GM12878 (cell line): ENCODE data around the gene LIPF. TPM values are rescaled to one million over a fixed set of nuclear protein-coding genes. Genes with fewer than 3 reads are reported as not detected.

Experiments used
- ATAC-seq: fragments of 200-7000 bp; cut with Tn5 transposase; 3 replicates; pipeline ENCODE4 v1.9.1; 2020; ENCODE audit warnings: mild to moderate bottlenecking, moderate library complexity
- BruUV-seq: library from RNA; stranded (reverse); fragments of 400-500 nt; replicated peaks from 2 replicates; lab custom pipeline; 2021; lab: Mats Ljungman, UMichigan
- CTCF ChIA-PET: fragments of 300-600 bp; sonication (Branson Sonifier 250); formaldehyde crosslinking; extraction: SDS; loops from one replicate; lab custom pipeline; 2021; ENCODE audit warnings: inconsistent platforms; lab: Yijun Ruan, JAX
- POLR2A ChIA-PET: fragments of 350-600 bp; formaldehyde crosslinking; extraction: SDS; loops from one replicate; lab custom pipeline; 2021; ENCODE audit warnings: inconsistent platforms; lab: Charles Lee
- RAD21 ChIA-PET: fragments of 300-600 bp; sonication (Branson Sonifier 250); formaldehyde crosslinking; loops from one replicate; lab custom pipeline; 2023; ENCODE audit warnings: antibody characterized with exemption; ENCODE audit not compliant: unreplicated experiment; lab: Charles Lee
- SMC1A ChIA-PET: fragments of 300-600 bp; sonication (Branson Sonifier 250); formaldehyde crosslinking; loops from one replicate; lab custom pipeline; 2023; ENCODE audit not compliant: unreplicated experiment, uncharacterized antibody; lab: Charles Lee
- DNase-seq: peaks from one replicate; pipeline ENCODE4 v3.0.0-alpha.2; 2011; ENCODE audit warnings: low read depth, low spot score
- FAIRE-seq: peaks from 3 replicates; lab custom pipeline; 2011; peaks lifted over from hg19 to GRCh38; lab: Jason Lieb, UNC
- H2AFZ ChIP-seq: 2 replicates; pipeline ENCODE4 v1.6.0; 2011; ENCODE audit warnings: low read depth, low read length, control low read depth; ENCODE audit not compliant: control insufficient read depth
- H3K27ac ChIP-seq: 2 replicates; pipeline ENCODE4 v1.5.1; 2011; ENCODE audit warnings: control low read depth; ENCODE audit not compliant: control insufficient read depth, insufficient read depth
- H3K27me3 ChIP-seq, 2 experiments: replicated peaks in 1 of 2; 2 replicates each; pipeline versions ENCODE4 v1.6.0 to v1.6.1; 2011; ENCODE audit warnings: low read length in 1 of 2; ENCODE audit not compliant: control insufficient read depth in 2 of 2, insufficient read depth in 2 of 2
- H3K36me3 ChIP-seq, 2 experiments: 2 replicates each; pipeline ENCODE4 v1.5.1; 2011; ENCODE audit warnings: low read length in 1 of 2; ENCODE audit not compliant: control insufficient read depth in 2 of 2, insufficient read depth in 2 of 2
- H3K4me1 ChIP-seq: 2 replicates; pipeline ENCODE4 v1.6.1; 2011; ENCODE audit warnings: mild to moderate bottlenecking, low read length, moderate library complexity, mixed read lengths; ENCODE audit not compliant: control insufficient read depth, insufficient read depth
- H3K4me2 ChIP-seq: 2 replicates; pipeline ENCODE4 v1.6.0; 2011; ENCODE audit warnings: control low read depth; ENCODE audit not compliant: control insufficient read depth, insufficient read depth
- H3K4me3 ChIP-seq: fragments of 200-600 bp; sonication (generic); 2 replicates; pipeline ENCODE4 v1.5.1; 2016
- H3K79me2 ChIP-seq: 2 replicates; pipeline ENCODE4 v1.6.0; 2011; ENCODE audit warnings: low read length; ENCODE audit not compliant: control insufficient read depth, insufficient read depth
- H3K9ac ChIP-seq: 2 replicates; pipeline ENCODE4 v1.8.0; 2011; ENCODE audit warnings: low read length, control low read depth, mixed read lengths; ENCODE audit not compliant: control insufficient read depth, insufficient read depth
- H3K9me3 ChIP-seq: replicated peaks from 3 replicates; pipeline ENCODE4 v1.5.1; 2011; ENCODE audit warnings: mild to moderate bottlenecking, low read length; ENCODE audit not compliant: control insufficient read depth, insufficient read depth
- H4K20me1 ChIP-seq: 2 replicates; pipeline ENCODE4 v1.6.0; 2011; ENCODE audit not compliant: control insufficient read depth, insufficient read depth
- BCL11A ChIP-seq: IDR thresholded peaks from 2 replicates; pipeline ENCODE4 v1.6.1; 2011; ENCODE audit warnings: low read depth, low read length
- CBFB ChIP-seq: IDR thresholded peaks from 2 replicates; pipeline ENCODE4 v1.6.1; 2016; ENCODE audit warnings: antibody characterized with exemption, low read depth
- CHD2 ChIP-seq: IDR thresholded peaks from 2 replicates; pipeline ENCODE4 v1.6.1; 2011; ENCODE audit warnings: low read depth, low read length, improper control_type of control experiment, borderline replicate concordance
- EZH2 ChIP-seq: IDR thresholded peaks from 2 replicates; pipeline ENCODE4 v1.6.1; 2012; ENCODE audit warnings: low read depth, mild to moderate bottlenecking, control low read depth, inconsistent platforms, low read length, borderline replicate concordance; ENCODE audit not compliant: control insufficient read depth
- GABPA ChIP-seq: IDR thresholded peaks from 2 replicates; pipeline ENCODE4 v1.6.1; 2014; ENCODE audit warnings: antibody characterized with exemption, low read depth, mild to moderate bottlenecking, inconsistent platforms
- HDGF ChIP-seq: fragments of 450-650 bp; IDR thresholded peaks from 2 replicates; pipeline ENCODE4 v1.6.1; 2016; ENCODE audit warnings: antibody characterized with exemption
- MXI1 ChIP-seq: fragments of 150-350 bp; IDR thresholded peaks from 2 replicates; pipeline ENCODE4 v1.6.1; 2011; ENCODE audit warnings: low read depth, mild to moderate bottlenecking, inconsistent platforms, low read length, improper control_type of control experiment
- NR2C1 ChIP-seq: fragments of 450-650 bp; IDR thresholded peaks from 2 replicates; pipeline ENCODE4 v1.6.1; 2017; ENCODE audit warnings: antibody characterized with exemption, mild to moderate bottlenecking, moderate library complexity
- TCF7 ChIP-seq: IDR thresholded peaks from 2 replicates; pipeline ENCODE4 v1.6.1; 2014; ENCODE audit warnings: antibody characterized with exemption, borderline replicate concordance
- ZZZ3 ChIP-seq: IDR thresholded peaks from 2 replicates; pipeline ENCODE4 v1.6.1; 2011; ENCODE audit warnings: low read depth; ENCODE audit not compliant: control insufficient read depth, insufficient read length
- WGBS: methylation state at CpG from one replicate; pipeline ENCODE4 v1.1.6; 2016; ENCODE audit warnings: low lambda C conversion rate; ENCODE audit not compliant: insufficient replicate concordance, insufficient coverage; ENCODE audit errors: missing lambda C conversion rate; 5-methylcytosine and 5-hydroxymethylcytosine counted together
- in situ Hi-C: fragments of 300-500 bp; cut with MboI; formaldehyde crosslinking; loops from 9 replicates; pipeline ENCODE4 v1.14.3; 2018; ENCODE audit warnings: mixed read lengths
- intact Hi-C: fragments of 100-400 bp; cut with micrococcal nuclease; formaldehyde crosslinking; loops from one replicate; pipeline ENCODE4 v1.14.2; 2022; ENCODE audit not compliant: unreplicated experiment
- polyA plus RNA-seq, 11 experiments: library from polyadenylated mRNA; depleted of rRNA in 4 of 11; unstranded in 6 of 11; stranded (reverse) in 5 of 11; fragments of >200 nt; fragmentation: Nextera tagmentation in 4 of 11; fragmentation: Illumina TruSeq in 1 of 11; extraction: Ambion mirVana in 4 of 11; extraction: Trizol in 1 of 11; gene quantifications; 1 replicate in 1 of 11; 2 replicates in 10 of 11; pipeline versions ENCODE4 v1.2.1 to v1.2.3, GENCODE V29; 2011 to 2016; ENCODE audit warnings: inconsistent platforms in 2 of 11, missing spikeins in 2 of 11, low read depth in 1 of 11
- total RNA-seq, 4 experiments: library from RNA; depleted of rRNA in 3 of 4; stranded (reverse); fragments of >200 nt in 3 of 4; fragmentation: Illumina TruSeq in 1 of 4; extraction: Trizol in 1 of 4; gene quantifications; 2 replicates each; pipeline versions ENCODE4 v1.2.1 to v1.2.3, GENCODE V29; 2013 to 2021
- TF ChIP-seq, protein P1 (sequence below): fragments of 450-650 bp; IDR thresholded peaks from 2 replicates; pipeline ENCODE4 v1.6.1; 2016; ENCODE audit warnings: mild to moderate bottlenecking, moderate library complexity, borderline replicate concordance
- TF ChIP-seq, protein P2 (sequence below): fragments of 150-350 bp; IDR thresholded peaks from 2 replicates; pipeline ENCODE4 v1.6.1; 2014; ENCODE audit warnings: mild to moderate bottlenecking, low read depth, low read length
- TF ChIP-seq, protein P3 (sequence below): fragments of 450-650 bp; IDR thresholded peaks from 2 replicates; pipeline ENCODE4 v1.6.1; 2017; ENCODE audit warnings: mild to moderate bottlenecking, moderate library complexity

LIPF gene
- total and polyA plus RNA-seq, 10 of the 15 experiments (the other 5 are each of a cell fraction or from before 2014, with no cell fraction given) = not detected

DNA sequence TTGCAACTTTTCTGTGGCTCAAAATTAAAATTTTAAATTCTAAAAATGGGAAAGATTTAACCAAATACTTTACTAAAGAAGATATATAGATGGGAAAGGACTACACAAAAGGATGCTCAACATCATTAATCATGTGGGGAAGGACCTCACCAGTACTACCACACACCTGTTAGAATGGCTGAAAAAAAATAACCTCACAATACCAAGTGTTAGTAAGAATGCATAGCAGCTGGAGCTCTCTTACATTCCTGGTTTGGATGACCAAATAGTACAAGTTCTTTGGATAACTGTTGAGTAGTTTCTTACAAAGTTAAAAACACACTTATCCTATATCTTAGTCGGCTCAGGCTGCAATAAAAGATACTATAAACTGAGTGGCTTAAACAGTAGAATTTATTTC lies 43.8 kb upstream of the LIPF start:
- Histone ChIP-seq H2AFZ (no peak overlapping the region), H3K9ac (no peak overlapping the region), H3K27me3 (no peaks in the 10 kb centered on the region), H3K4me3 (no peak overlapping the region), H3K4me1 (no peaks in the 10 kb centered on the region), H3K27ac (no peak overlapping the region), H3K36me3 (no peaks in the 10 kb centered on the region), H3K9me3 (no peaks in the 10 kb centered on the region), H4K20me1 (no peaks in the 10 kb centered on the region), H3K4me2 (no peak overlapping the region), H3K79me2 (no peaks in the 10 kb centered on the region)
- SMC1A ChIA-PET = interaction anchor here (0.7 kb wide), 1 partner anchor 9 kb away, joined by 3 read pairs; no protein-coding TSS in a partner anchor
- intact Hi-C loops = no loop called here
- no TSS peak for BruUV-seq
- CTCF ChIA-PET = interaction anchor here (0.6 kb wide), 1 partner anchor 204 kb away, joined by 3 read pairs; no protein-coding TSS in a partner anchor
- in situ Hi-C loops = no loop called here
- no peak for ATAC-seq
- FAIRE-seq = no peak
- POLR2A ChIA-PET = no interaction called here
- RAD21 ChIA-PET = no interaction called here
- WGBS = 79% methylated on average over 1 of the region's 1 CpG
- DNase-seq = no peak
- TF ChIP-seq CBFB = no peak
- TF ChIP-seq MXI1 = no peak
- TF ChIP-seq, protein P1, sequence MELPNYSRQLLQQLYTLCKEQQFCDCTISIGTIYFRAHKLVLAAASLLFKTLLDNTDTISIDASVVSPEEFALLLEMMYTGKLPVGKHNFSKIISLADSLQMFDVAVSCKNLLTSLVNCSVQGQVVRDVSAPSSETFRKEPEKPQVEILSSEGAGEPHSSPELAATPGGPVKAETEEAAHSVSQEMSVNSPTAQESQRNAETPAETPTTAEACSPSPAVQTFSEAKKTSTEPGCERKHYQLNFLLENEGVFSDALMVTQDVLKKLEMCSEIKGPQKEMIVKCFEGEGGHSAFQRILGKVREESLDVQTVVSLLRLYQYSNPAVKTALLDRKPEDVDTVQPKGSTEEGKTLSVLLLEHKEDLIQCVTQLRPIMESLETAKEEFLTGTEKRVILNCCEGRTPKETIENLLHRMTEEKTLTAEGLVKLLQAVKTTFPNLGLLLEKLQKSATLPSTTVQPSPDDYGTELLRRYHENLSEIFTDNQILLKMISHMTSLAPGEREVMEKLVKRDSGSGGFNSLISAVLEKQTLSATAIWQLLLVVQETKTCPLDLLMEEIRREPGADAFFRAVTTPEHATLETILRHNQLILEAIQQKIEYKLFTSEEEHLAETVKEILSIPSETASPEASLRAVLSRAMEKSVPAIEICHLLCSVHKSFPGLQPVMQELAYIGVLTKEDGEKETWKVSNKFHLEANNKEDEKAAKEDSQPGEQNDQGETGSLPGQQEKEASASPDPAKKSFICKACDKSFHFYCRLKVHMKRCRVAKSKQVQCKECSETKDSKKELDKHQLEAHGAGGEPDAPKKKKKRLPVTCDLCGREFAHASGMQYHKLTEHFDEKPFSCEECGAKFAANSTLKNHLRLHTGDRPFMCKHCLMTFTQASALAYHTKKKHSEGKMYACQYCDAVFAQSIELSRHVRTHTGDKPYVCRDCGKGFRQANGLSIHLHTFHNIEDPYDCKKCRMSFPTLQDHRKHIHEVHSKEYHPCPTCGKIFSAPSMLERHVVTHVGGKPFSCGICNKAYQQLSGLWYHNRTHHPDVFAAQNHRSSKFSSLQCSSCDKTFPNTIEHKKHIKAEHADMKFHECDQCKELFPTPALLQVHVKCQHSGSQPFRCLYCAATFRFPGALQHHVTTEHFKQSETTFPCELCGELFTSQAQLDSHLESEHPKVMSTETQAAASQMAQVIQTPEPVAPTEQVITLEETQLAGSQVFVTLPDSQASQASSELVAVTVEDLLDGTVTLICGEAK = no peak
- no peak for TF ChIP-seq HDGF
- no peak for TF ChIP-seq TCF7
- no peak for TF ChIP-seq BCL11A
- no peak for TF ChIP-seq NR2C1
- TF ChIP-seq, protein P2, sequence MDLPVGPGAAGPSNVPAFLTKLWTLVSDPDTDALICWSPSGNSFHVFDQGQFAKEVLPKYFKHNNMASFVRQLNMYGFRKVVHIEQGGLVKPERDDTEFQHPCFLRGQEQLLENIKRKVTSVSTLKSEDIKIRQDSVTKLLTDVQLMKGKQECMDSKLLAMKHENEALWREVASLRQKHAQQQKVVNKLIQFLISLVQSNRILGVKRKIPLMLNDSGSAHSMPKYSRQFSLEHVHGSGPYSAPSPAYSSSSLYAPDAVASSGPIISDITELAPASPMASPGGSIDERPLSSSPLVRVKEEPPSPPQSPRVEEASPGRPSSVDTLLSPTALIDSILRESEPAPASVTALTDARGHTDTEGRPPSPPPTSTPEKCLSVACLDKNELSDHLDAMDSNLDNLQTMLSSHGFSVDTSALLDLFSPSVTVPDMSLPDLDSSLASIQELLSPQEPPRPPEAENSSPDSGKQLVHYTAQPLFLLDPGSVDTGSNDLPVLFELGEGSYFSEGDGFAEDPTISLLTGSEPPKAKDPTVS = no peak
- no peak for TF ChIP-seq EZH2
- TF ChIP-seq, protein P3, sequence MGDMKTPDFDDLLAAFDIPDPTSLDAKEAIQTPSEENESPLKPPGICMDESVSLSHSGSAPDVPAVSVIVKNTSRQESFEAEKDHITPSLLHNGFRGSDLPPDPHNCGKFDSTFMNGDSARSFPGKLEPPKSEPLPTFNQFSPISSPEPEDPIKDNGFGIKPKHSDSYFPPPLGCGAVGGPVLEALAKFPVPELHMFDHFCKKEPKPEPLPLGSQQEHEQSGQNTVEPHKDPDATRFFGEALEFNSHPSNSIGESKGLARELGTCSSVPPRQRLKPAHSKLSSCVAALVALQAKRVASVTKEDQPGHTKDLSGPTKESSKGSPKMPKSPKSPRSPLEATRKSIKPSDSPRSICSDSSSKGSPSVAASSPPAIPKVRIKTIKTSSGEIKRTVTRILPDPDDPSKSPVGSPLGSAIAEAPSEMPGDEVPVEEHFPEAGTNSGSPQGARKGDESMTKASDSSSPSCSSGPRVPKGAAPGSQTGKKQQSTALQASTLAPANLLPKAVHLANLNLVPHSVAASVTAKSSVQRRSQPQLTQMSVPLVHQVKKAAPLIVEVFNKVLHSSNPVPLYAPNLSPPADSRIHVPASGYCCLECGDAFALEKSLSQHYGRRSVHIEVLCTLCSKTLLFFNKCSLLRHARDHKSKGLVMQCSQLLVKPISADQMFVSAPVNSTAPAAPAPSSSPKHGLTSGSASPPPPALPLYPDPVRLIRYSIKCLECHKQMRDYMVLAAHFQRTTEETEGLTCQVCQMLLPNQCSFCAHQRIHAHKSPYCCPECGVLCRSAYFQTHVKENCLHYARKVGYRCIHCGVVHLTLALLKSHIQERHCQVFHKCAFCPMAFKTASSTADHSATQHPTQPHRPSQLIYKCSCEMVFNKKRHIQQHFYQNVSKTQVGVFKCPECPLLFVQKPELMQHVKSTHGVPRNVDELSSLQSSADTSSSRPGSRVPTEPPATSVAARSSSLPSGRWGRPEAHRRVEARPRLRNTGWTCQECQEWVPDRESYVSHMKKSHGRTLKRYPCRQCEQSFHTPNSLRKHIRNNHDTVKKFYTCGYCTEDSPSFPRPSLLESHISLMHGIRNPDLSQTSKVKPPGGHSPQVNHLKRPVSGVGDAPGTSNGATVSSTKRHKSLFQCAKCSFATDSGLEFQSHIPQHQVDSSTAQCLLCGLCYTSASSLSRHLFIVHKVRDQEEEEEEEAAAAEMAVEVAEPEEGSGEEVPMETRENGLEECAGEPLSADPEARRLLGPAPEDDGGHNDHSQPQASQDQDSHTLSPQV = no peak
- TF ChIP-seq GABPA = no peak
- TF ChIP-seq CHD2 = no peak
- TF ChIP-seq ZZZ3 = no peak
